Rectal smooth muscle tissue (tissue), 1 donor: Measurements from ENCODE around the gene DCN.

ENCODE experiments used
- H3K27ac ChIP-seq: one replicate; pipeline ENCODE4 v1.7.0; 2013; ENCODE audit warnings: low read depth, low read length, inconsistent platforms
- H3K27me3 ChIP-seq: one replicate; pipeline ENCODE4 v1.7.0; 2013; ENCODE audit warnings: low read length; ENCODE audit not compliant: control insufficient read depth, insufficient read depth
- H3K36me3 ChIP-seq: one replicate; pipeline ENCODE4 v1.7.0; 2013; ENCODE audit warnings: low read length; ENCODE audit not compliant: control insufficient read depth, insufficient read depth
- H3K4me1 ChIP-seq: one replicate; pipeline ENCODE4 v1.7.0; 2013; ENCODE audit warnings: low read length; ENCODE audit not compliant: control insufficient read depth, insufficient read depth
- H3K4me3 ChIP-seq: one replicate; pipeline ENCODE4 v1.7.0; 2013; ENCODE audit warnings: low read length
- H3K9ac ChIP-seq: one replicate; pipeline ENCODE4 v1.7.0; 2013; ENCODE audit warnings: low read length

Gene DCN

DNA sequence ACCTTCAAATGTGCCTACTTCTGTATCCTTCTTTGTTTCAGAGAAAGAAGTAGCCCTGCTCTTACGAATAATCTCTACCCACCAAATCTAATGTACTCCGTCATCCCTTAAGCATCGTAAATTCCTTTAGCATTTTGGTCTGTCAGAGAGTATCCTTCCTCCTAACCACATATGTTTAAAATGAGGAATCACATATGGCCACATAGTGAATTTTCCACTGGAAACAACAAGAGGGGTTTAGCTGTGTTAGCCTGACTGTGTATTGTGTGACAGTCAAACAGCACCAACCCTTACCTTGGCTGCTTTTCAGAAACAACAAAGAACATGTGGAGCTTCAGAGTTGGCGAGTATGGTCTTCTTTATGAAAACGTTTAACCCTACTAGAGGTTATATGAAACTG lies 76.8 kb downstream of the DCN start:
- Histone ChIP-seq H3K4me1 (no peaks in the 10 kb centered on the region), H3K9ac (no peak overlapping the region), H3K27me3 (no peaks in the 10 kb centered on the region), H3K4me3 (no peak overlapping the region), H3K27ac (no peak overlapping the region), H3K36me3 (no peaks in the 10 kb centered on the region)

DNA sequence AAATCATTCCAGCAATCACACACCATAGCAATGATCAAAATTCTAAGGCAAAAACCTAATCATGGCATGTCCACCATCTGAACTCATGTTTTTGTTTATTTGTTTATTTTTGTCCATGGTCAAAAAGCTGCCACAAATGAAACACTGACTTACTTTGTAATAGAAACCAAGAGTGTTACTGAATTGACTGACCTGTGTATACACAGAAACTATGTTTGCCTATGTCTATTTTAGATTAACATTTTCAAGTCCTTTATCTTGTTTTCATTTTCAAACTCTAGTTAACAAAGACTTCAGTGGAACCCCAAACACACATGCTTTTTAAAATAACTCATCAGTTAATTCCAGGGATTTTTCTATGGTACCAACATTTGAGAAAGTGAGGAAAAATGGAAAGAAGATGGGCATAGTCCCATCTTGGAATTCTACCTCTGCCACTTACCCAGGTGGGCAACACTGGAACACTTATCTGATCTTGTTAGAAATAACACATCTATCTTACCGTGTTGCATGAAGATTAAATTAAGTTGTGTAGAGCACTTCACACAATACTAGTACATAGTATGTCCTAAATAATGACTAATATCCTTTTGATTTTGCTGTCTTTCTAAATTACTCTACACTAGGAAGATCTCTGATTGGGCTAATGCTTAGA lies 77.7 kb downstream of the DCN start:
- Histone ChIP-seq H3K27me3 (no peaks in the 10 kb centered on the region), H3K9ac (no peak overlapping the region), H3K36me3 (no peaks in the 10 kb centered on the region), H3K27ac (no peak overlapping the region), H3K4me1 (no peaks in the 10 kb centered on the region), H3K4me3 (no peak overlapping the region)

DNA sequence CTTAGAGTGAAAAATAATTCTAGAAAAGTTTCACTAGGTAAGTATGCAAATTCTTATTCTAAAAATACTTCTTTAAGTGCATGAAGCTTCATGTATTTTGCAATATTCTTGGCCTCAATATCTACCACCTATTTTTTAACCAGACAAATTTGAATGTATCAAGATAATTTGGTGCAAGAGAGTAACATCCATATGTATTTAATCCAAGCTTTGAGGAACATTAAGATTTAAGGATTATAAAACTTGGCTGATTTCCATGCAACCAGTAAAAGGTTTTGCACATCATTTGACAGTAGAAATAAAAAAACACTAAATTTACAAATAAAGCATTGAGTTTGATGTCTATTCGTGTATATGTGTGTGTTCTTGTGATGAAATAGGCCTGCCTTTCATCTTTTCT lies 79.0 kb downstream of the DCN start:
- Histone ChIP-seq H3K4me3 (no peak overlapping the region), H3K9ac (no peak overlapping the region), H3K4me1 (no peaks in the 10 kb centered on the region), H3K36me3 (no peaks in the 10 kb centered on the region), H3K27ac (no peak overlapping the region), H3K27me3 (no peaks in the 10 kb centered on the region)

DNA sequence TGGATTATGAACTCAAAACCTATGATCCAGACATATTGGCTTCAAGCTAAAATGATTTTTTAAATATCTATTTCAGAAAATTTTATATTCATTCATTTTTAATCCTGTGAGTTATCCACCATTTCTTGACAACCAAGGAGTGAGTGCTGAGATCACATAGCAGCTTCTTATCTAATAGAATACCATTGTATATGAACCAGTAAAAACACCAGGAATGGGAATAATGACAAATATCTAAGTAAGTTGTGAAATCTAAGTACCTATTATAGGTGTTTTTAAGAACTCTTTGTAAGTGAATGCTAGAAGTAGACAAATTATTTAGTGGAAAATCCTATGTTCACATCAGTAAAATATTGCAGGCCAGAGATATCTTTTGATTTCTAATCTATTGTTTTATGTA lies 79.5 kb downstream of the DCN start:
- H3K4me1 ChIP-seq = no peaks in the 10 kb centered on the region

DNA sequence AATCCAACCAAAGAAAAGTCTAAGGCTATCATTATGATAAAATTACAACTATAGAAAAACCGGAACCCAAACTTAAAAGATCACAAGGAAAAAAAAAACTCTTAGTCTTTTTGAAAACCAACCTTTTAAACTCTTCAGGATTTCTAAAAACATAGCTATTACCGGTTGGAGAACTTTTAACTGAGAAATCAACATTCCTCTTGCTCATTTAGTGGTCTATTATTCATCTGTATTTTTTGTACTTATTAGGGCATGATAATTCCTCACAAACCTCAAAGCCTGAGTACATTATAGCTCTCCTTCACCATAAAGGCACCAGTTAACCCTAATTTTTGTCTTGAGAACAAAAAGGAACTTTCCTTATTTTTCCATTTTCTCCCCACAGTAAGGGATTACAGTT lies 81.7 kb downstream of the DCN start:
- Histone ChIP-seq H3K36me3 (no peaks in the 10 kb centered on the region), H3K9ac (no peak overlapping the region), H3K27me3 (no peaks in the 10 kb centered on the region), H3K4me1 (no peaks in the 10 kb centered on the region), H3K27ac (no peak overlapping the region), H3K4me3 (no peak overlapping the region)

More for the DNA sequence above, 79.5 kb downstream of the DCN start:
- Histone ChIP-seq H3K27me3 (no peaks in the 10 kb centered on the region), H3K27ac (no peak overlapping the region), H3K4me3 (no peak overlapping the region), H3K36me3 (no peaks in the 10 kb centered on the region), H3K9ac (no peak overlapping the region)

DNA sequence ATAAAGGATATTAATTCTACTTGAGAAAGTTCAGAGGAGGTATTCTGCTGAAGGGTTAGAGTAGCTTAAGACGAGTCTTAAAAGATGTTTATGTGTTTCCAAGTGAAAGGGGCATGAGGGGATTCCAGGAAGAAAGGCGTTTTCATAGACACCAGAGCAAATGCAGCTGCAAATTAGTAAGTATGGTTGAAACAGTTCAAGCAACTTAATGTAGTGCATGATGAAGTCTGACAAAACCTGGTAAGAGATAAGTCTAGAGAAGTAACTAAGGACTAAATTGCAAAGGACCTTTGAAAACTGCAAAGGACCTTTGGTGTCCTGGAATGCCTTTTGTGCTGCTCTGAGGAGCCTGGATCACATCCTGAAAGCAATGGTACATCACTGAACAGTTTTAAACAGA lies 82.8 kb downstream of the DCN start:
- Histone ChIP-seq H3K27me3 (no peaks in the 10 kb centered on the region), H3K27ac (no peak overlapping the region), H3K4me3 (no peak overlapping the region), H3K9ac (no peak overlapping the region), H3K36me3 (no peaks in the 10 kb centered on the region), H3K4me1 (no peaks in the 10 kb centered on the region)

DNA sequence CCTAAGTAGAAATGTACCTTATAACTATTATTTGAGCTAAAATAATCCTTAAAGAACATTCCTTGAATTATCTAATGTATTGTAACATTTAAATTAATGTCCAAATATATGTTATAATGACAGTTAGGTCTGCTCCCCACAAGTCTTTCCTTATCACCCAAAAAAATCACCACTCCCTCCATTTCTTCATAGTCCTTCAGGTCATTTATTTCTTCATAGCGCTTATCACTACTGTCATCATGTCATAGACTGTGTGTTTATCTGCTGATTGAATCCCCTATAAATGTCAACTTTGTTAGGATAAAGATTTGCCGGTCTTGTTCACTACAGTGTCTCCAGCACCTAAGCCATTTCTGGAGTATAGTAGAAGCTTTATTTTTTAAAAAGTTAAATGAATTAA lies 83.3 kb downstream of the DCN start:
- Histone ChIP-seq H3K27me3 (no peaks in the 10 kb centered on the region), H3K4me3 (no peak overlapping the region), H3K36me3 (no peaks in the 10 kb centered on the region), H3K4me1 (no peaks in the 10 kb centered on the region), H3K27ac (no peak overlapping the region), H3K9ac (no peak overlapping the region)

DNA sequence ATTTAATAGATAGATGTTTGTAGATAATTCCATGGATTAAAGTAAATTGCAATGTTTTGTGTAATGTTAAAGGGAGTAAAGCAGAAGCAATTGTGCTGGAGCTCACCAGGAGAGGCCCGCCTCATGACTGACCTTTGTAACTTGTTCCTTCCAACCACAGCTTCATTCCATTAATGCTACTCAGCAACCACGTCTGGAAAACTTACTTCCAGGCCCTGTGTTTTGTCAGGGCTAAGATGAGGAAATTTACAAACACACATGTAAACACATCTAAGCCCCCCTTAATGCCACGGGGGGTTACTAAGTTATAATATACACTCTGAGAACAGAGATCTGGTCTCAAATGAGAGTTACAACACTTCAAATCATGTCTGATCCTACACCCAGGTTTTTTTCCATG lies 83.7 kb downstream of the DCN start:
- Histone ChIP-seq H3K27me3 (no peaks in the 10 kb centered on the region), H3K4me1 (no peaks in the 10 kb centered on the region), H3K36me3 (no peaks in the 10 kb centered on the region), H3K4me3 (no peak overlapping the region), H3K27ac (no peak overlapping the region), H3K9ac (no peak overlapping the region)

DNA sequence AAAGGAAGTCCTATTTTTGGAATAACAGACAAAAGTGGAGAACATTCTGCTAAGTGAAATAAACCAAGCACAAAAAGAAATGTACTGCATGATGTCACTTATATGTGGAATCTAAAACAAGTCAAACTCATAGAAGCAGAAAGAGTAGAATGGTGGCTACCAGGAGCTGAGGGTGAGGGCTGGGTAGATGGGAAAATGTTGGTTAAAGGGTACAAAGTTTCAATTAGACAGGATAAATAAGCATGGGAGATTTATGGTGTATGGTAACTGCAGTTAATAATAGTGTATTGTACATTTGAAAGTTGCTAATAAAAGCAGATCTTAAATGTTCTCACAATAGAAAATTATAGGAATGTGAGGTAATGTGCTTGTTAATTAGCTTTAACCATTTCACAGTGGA lies 84.2 kb downstream of the DCN start:
- Histone ChIP-seq H3K36me3 (no peaks in the 10 kb centered on the region), H3K27ac (no peak overlapping the region), H3K9ac (no peak overlapping the region), H3K27me3 (no peaks in the 10 kb centered on the region), H3K4me1 (no peaks in the 10 kb centered on the region), H3K4me3 (no peak overlapping the region)

DNA sequence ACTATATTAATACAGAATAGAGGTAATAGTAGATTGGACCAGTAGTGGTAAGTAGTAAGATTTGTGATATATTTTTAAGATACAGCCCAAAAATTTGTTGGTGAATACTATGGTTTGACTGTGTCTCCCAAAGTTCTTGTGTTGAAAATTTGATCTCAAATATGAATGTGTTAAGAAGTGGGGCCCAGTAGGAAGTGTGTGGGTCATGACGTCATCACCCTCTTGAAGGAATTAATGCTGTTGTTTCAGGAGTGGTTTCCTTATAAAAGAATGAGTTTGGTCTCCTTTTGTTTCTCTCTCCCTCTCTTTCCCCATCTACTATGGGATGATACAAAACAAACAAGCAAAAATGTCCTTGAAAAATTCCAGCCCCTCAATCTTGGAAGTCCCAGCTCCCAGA lies 87.7 kb downstream of the DCN start:
- H3K27me3 ChIP-seq = no peaks in the 10 kb centered on the region
- H3K27ac ChIP-seq = no peak overlapping the region
- no peak overlapping the region for H3K4me3 ChIP-seq
- H3K9ac ChIP-seq = no peak overlapping the region
- H3K4me1 ChIP-seq = no peaks in the 10 kb centered on the region
- no peaks in the 10 kb centered on the region for H3K36me3 ChIP-seq

DNA sequence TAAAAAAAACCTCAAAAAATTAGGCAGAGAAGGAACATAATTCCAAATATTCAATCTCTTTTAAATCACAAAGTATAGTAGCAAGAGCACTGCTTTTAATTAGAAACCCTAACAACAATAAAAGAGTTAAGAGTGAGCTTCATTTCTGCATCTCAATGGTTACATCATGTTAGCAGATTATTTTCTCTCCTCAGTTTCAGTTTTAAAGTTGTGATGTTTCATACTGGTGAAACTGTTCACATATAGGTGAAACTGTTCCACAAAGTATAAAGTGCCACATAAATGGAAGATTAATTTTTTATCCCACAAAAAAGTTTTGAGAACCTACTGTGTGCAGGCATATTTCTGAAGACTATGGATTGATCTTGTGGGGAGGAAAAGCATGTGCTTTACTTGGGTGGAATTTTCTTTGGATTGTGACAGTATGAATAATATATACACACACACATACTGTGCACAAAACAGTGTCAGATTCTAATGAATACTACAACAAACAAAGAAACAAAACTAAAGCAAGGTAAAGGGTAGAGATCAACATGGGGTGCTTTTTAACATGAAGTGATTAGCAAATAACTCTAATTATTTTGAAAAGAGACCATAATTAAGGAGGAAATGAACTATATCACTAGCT lies 88.5 kb downstream of the DCN start:
- Histone ChIP-seq H3K36me3 (no peaks in the 10 kb centered on the region), H3K27me3 (no peaks in the 10 kb centered on the region), H3K9ac (no peak overlapping the region), H3K27ac (no peak overlapping the region), H3K4me3 (no peak overlapping the region), H3K4me1 (no peaks in the 10 kb centered on the region)

DNA sequence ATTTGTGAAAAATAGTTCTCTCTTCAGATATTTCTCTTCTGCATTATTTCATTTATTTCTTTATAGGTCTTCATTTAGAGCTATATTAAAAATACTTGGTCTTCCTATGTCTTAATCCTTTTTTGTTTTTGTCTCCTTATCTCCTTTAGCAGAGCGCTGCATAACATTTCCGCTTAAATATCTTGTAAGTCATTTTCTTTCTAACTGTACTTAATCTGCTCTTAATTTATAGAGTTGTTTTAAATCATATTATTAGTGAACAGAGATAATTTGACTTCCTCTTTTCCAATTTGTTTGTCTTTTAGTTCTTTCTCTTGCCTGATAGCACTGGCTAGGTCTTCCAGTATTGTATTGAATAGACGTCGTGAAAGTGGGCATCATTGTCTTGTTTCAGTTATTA lies 89.3 kb downstream of the DCN start:
- H3K27ac ChIP-seq = no peak overlapping the region
- H3K4me3 ChIP-seq = no peak overlapping the region
- H3K27me3 ChIP-seq = no peaks in the 10 kb centered on the region
- H3K4me1 ChIP-seq = no peaks in the 10 kb centered on the region
- no peaks in the 10 kb centered on the region for H3K36me3 ChIP-seq
- H3K9ac ChIP-seq = no peak overlapping the region
